Small intestine (tissue), 7 donors: ENCODE data around the gene CDC26. TPM values are rescaled to one million over a fixed set of nuclear protein-coding genes. Genes with fewer than 3 reads are reported as not detected.

Experiments
- DNase-seq, 2 donors: peaks; one replicate each; pipeline versions ENCODE4 v3.0.0 to v3.0.0-alpha.2; 2013
- FAIRE-seq: peaks from 2 replicates; lab custom pipeline; 2012; peaks lifted over from hg19 to GRCh38; lab: Jason Lieb, UNC
- H3K27ac ChIP-seq, 3 donors: one replicate each; pipeline ENCODE4 v1.5.1; 2013; ENCODE audit warnings: low read length in 2 of 3, mild to moderate bottlenecking in 2 of 3, control low read depth in 1 of 3, inconsistent platforms in 1 of 3, low read depth in 1 of 3, moderate library complexity in 1 of 3
- H3K27me3 ChIP-seq, 3 donors: one replicate each; pipeline ENCODE4 v1.6.1; 2013; ENCODE audit warnings: low read length in 3 of 3, inconsistent platforms in 1 of 3; ENCODE audit not compliant: control insufficient read depth in 3 of 3, insufficient read depth in 3 of 3
- H3K36me3 ChIP-seq, 3 donors: one replicate each; pipeline ENCODE4 v1.6.1; 2013; ENCODE audit warnings: low read length in 3 of 3, inconsistent platforms in 1 of 3, low read depth in 1 of 3, mild to moderate bottlenecking in 1 of 3, moderate library complexity in 1 of 3; ENCODE audit not compliant: control insufficient read depth in 3 of 3, insufficient read depth in 2 of 3
- H3K4me1 ChIP-seq, 3 donors: one replicate each; pipeline ENCODE4 v1.6.1; 2013; ENCODE audit warnings: low read length in 2 of 3, inconsistent platforms in 1 of 3, low read depth in 1 of 3, mild to moderate bottlenecking in 1 of 3, moderate library complexity in 1 of 3; ENCODE audit not compliant: control insufficient read depth in 3 of 3, insufficient read depth in 2 of 3
- H3K4me3 ChIP-seq, 3 donors: one replicate each; pipeline ENCODE4 v1.5.1; 2013; ENCODE audit warnings: low read length in 3 of 3, control low read depth in 1 of 3, inconsistent platforms in 1 of 3, low read depth in 1 of 3, mild to moderate bottlenecking in 1 of 3, moderate library complexity in 1 of 3
- H3K9me3 ChIP-seq, 2 donors: one replicate each; pipeline ENCODE4 v1.6.1; 2013; ENCODE audit warnings: low read depth in 1 of 2, low read length in 1 of 2; ENCODE audit not compliant: control insufficient read depth in 2 of 2, insufficient read depth in 1 of 2
- WGBS, 3 donors: extraction: QIAGEN DNeasy Blood & Tissue Kit; methylation state at CpG; one replicate each; pipeline ENCODE4 v1.1.7; 2013; 5-methylcytosine and 5-hydroxymethylcytosine counted together
- polyA plus RNA-seq, 4 donors: library from polyadenylated mRNA; stranded (reverse) in 3 of 4; unstranded in 1 of 4; fragments of 200-250 nt in 3 of 4; fragments of 120-200 nt in 1 of 4; gene quantifications; one replicate each; pipeline versions ENCODE4 v1.2.1 to v1.2.3, GENCODE V29; 2013
- donor health status: healthy with polysubstance abuse.
- donor health status: control.
- donor health status: control.
- donor health status: Bipolar disorder and iron deficiency.
- donor health status: healthy.

Gene CDC26
- polyA plus RNA-seq, 4 donors, result 33.4 to 77.0 (median 56.3) TPM

GRCh38 chr9:113313261-113313660 lies 37.9 kb upstream of the CDC26 start:
- FAIRE-seq, result no peak
- 71 to 85% (median 79%) methylated on average over 5 of the region's 5 CpGs for WGBS, 3 donors
- H3K4me1 ChIP-seq, result no peaks in the 10 kb centered on the region
- no peak overlapping the region for H3K4me3 ChIP-seq
- H3K27ac ChIP-seq, result no peak overlapping the region
- DNase-seq, result no peak
- H3K36me3 ChIP-seq, result peaks cover 0 to 6% (median 0%) of the 10 kb centered on the region in 3 donors
- H3K9me3 ChIP-seq, result no peaks in the 10 kb centered on the region
- H3K27me3 ChIP-seq, result no peaks in the 10 kb centered on the region

- Histone ChIP-seq H3K4me1 (no peaks in the 10 kb centered on the region), H3K27me3 (no peaks in the 10 kb centered on the region), H3K36me3 (peaks cover 0 to under 1% (median 0%) of the 10 kb centered on the region in 3 donors), H3K27ac (no peak overlapping the region), H3K9me3 (no peaks in the 10 kb centered on the region), H3K4me3 (no peak overlapping the region)
- DNase-seq, result no peak
- FAIRE-seq, result no peak
- 80 to 90% (median 90%) methylated on average over 3 of the region's 3 CpGs for WGBS, 3 donors
These were observed 36.6 kb upstream of the CDC26 start for GRCh38 chr9:113311961-113312360.

- no peak for FAIRE-seq
- H3K36me3 ChIP-seq, result no peaks in the 10 kb centered on the region
- no peak overlapping the region for H3K4me3 ChIP-seq
- no peak for DNase-seq
- H3K9me3 ChIP-seq, result no peaks in the 10 kb centered on the region
- no peaks in the 10 kb centered on the region for H3K4me1 ChIP-seq
- no peak overlapping the region for H3K27ac ChIP-seq
- WGBS, 3 donors, result 40 to 49% (median 45%) methylated on average over 3 of the region's 3 CpGs
- no peaks in the 10 kb centered on the region for H3K27me3 ChIP-seq
These were observed 35.2 kb upstream of the CDC26 start for GRCh38 chr9:113310538-113310937.

GRCh38 chr9:113309204-113309813 lies 33.9 kb upstream of the CDC26 start:
- no peaks in the 10 kb centered on the region for H3K27me3 ChIP-seq
- DNase-seq (peak; percentile 64 to 71), FAIRE-seq (peak; percentile 23)
- no peak overlapping the region for H3K4me3 ChIP-seq
- no peak overlapping the region for H3K27ac ChIP-seq
- no peaks in the 10 kb centered on the region for H3K4me1 ChIP-seq
- WGBS, 3 donors, result 3 to 10% (median 8%) methylated on average over 2 of the region's 2 CpGs
- no peaks in the 10 kb centered on the region for H3K36me3 ChIP-seq
- H3K9me3 ChIP-seq, result no peaks in the 10 kb centered on the region

- DNase-seq (no peak), FAIRE-seq (no peak)
- no peaks in the 10 kb centered on the region for H3K36me3 ChIP-seq
- WGBS, 3 donors, result 66 to 70% (median 67%) methylated on average over 8 of the region's 8 CpGs
- no peaks in the 10 kb centered on the region for H3K9me3 ChIP-seq
- H3K27ac ChIP-seq, result no peak overlapping the region
- peaks cover 0 to 3% (median 0%) of the 10 kb centered on the region in 3 donors for H3K4me1 ChIP-seq
- no peak overlapping the region for H3K4me3 ChIP-seq
- H3K27me3 ChIP-seq, result no peaks in the 10 kb centered on the region
These were observed 32.1 kb upstream of the CDC26 start for GRCh38 chr9:113307396-113307975.

GRCh38 chr9:113306566-113306965 lies 31.2 kb upstream of the CDC26 start:
- Histone ChIP-seq H3K27ac (no peak overlapping the region), H3K27me3 (no peaks in the 10 kb centered on the region), H3K4me3 (no peak overlapping the region), H3K36me3 (no peaks in the 10 kb centered on the region), H3K4me1 (peaks cover 0 to 7% (median 0%) of the 10 kb centered on the region in 3 donors), H3K9me3 (no peaks in the 10 kb centered on the region)
- WGBS, 3 donors, result 85 to 91% (median 88%) methylated on average over 1 of the region's 1 CpG
- DNase-seq (no peak), FAIRE-seq (no peak)

- no peaks in the 10 kb centered on the region for H3K36me3 ChIP-seq
- peaks cover 0 to 12% (median 0%) of the 10 kb centered on the region in 3 donors for H3K4me1 ChIP-seq
- no peak within 1 kb of the TSS for H3K4me3 ChIP-seq
- no peaks in the 10 kb centered on the region for H3K27me3 ChIP-seq
- no peaks in the 10 kb centered on the region for H3K9me3 ChIP-seq
- peak within 1 kb of the TSS in 1 of 3 donors; percentile 17 for H3K27ac ChIP-seq
- no peak for FAIRE-seq
- WGBS, 3 donors, result 32 to 62% (median 45%) methylated on average over 25 of the region's 25 CpGs
- peak; percentile 25 to 71 for DNase-seq
These were observed 27.5 kb upstream of the CDC26 start, which contains the start of gene RNF183 for GRCh38 chr9:113302792-113303418. Gene RNF183, minus strand, starts transcription at chr9:113303376. Its CDS starts 5,192 bp downstream, at chr9:113298184.

GRCh38 chr9:113301548-113301947 lies 26.2 kb upstream of the CDC26 start:
- H3K36me3 ChIP-seq, result no peaks in the 10 kb centered on the region
- no peak overlapping the region for H3K27ac ChIP-seq
- no peak for DNase-seq
- H3K4me1 ChIP-seq, result peaks cover 0 to 12% (median 0%) of the 10 kb centered on the region in 3 donors
- no peaks in the 10 kb centered on the region for H3K27me3 ChIP-seq
- no peaks in the 10 kb centered on the region for H3K9me3 ChIP-seq
- H3K4me3 ChIP-seq, result no peak overlapping the region
- no peak for FAIRE-seq
- WGBS, 3 donors, result 88 to 96% (median 93%) methylated on average over 8 of the region's 8 CpGs
